HFFc6 (cell line): Measurements from ENCODE around the gene SPRY2. TPM values are rescaled to one million over a fixed set of nuclear protein-coding genes. Genes with fewer than 3 reads are reported as not detected.

Experiments used
- DNase-seq: peaks from one replicate; pipeline ENCODE4 v3.0.0-alpha.2; 2018
- H3K27ac Mint-ChIP-seq: 2 replicates; pipeline ENCODE4 v1.8.0; 2020; ENCODE audit warnings: mild to moderate bottlenecking, mixed read lengths
- H3K27me3 Mint-ChIP-seq: 2 replicates; pipeline ENCODE4 v1.8.0; 2021; ENCODE audit warnings: mild to moderate bottlenecking, moderate library complexity, mixed read lengths; ENCODE audit not compliant: insufficient read depth
- H3K36me3 Mint-ChIP-seq: 2 replicates; pipeline ENCODE4 v1.8.0; 2021; ENCODE audit warnings: low read depth, mixed read lengths
- H3K4me1 Mint-ChIP-seq: 2 replicates; pipeline ENCODE4 v1.8.0; 2020; ENCODE audit warnings: low read depth, mixed read lengths
- H3K4me3 Mint-ChIP-seq: 2 replicates; pipeline ENCODE4 v1.8.0; 2020; ENCODE audit warnings: mild to moderate bottlenecking, moderate library complexity, mixed read lengths
- H3K9me3 Mint-ChIP-seq: 2 replicates; pipeline ENCODE4 v1.8.0; 2020; ENCODE audit warnings: mild to moderate bottlenecking, mixed read lengths
- long read RNA-seq: library from polyadenylated mRNA; unstranded; transcript quantifications from one replicate; pipeline ENCODE4 v2.0.0, GENCODE V29; 2019
- total RNA-seq, 6 experiments: library from RNA; stranded (reverse); fragmentation: NEBNext Ultra II Directional; extraction: Animal tissue kit (Norgen Biotek cat#: 25700); gene quantifications; 2 replicates in 1 of 6; 3 replicates in 5 of 6; pipeline ENCODE4 v1.2.3, GENCODE V29; 2021
- TF ChIP-seq, protein P1 (sequence below): fragments of 200-600 bp; sonication (generic); IDR thresholded peaks from 2 replicates; pipeline ENCODE4 v1.5.0; 2021; ENCODE audit warnings: antibody characterized with exemption, mild to moderate bottlenecking

Gene SPRY2, protein sequence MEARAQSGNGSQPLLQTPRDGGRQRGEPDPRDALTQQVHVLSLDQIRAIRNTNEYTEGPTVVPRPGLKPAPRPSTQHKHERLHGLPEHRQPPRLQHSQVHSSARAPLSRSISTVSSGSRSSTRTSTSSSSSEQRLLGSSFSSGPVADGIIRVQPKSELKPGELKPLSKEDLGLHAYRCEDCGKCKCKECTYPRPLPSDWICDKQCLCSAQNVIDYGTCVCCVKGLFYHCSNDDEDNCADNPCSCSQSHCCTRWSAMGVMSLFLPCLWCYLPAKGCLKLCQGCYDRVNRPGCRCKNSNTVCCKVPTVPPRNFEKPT
- 10 to 100 TPM; 33.9 to 42.5 (median 41.5) TPM for total RNA-seq
- long read RNA-seq, transcript SPRY2-201 (2 exons, 2,708 nt), result major isoform, 5 of 15 reads
- long read RNA-seq, partial matches to known transcripts, result 6 of 15 reads
- long read RNA-seq, other reads (novel, unspliced or antisense), result 2 of 15 reads

DNA sequence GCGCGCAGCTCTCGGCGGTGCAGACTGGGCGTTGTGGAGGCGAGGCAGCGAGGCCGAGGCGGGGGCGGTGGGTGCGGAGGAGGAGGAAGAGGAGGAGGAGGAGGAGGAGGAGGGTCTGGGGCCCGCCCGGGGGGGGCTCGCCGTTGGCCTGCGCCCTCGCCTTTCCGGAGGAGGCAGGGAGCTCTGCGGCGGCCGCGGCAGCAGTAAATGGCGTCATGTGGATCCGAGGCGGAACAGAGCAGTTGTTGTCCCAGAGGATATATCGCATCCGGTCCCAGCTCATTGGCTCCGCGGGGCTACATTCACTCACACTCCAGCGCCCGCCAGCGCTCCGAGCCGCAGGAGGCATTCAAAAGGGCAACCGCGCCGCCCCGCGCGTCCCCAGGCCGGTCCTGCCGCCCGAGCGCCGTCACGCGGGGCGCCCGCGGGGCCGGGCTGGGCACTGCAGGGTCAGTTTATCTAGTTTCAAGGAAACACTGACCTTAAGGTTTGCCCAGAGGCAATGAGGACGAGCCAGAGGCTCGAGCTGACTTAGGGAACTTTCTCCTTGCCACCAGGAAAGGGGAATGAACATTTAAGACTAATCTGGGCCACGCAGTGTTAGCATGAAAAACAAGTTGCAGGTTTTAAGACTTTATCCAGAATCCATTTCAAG lies at the start of gene SPRY2:
Gene SPRY2 (minus strand): TSS at position 26 of the 655 bp plus-strand sequence. CDS start 3,421 bp downstream, outside the sequence.
- Mint-ChIP-seq H3K4me1 (peaks cover 37% of the 10 kb centered on the region), H3K27ac (no peak within 1 kb of the TSS; the same call in 1 of the 2 replicates), H3K4me3 (no peak within 1 kb of the TSS; the same call in 1 of the 2 replicates), H3K27me3 (peaks cover 7% of the 10 kb centered on the region), H3K36me3 (peaks cover 4% of the 10 kb centered on the region), H3K9me3 (no peaks in the 10 kb centered on the region)
- peak; percentile 97 for DNase-seq
- TF ChIP-seq, protein P1, sequence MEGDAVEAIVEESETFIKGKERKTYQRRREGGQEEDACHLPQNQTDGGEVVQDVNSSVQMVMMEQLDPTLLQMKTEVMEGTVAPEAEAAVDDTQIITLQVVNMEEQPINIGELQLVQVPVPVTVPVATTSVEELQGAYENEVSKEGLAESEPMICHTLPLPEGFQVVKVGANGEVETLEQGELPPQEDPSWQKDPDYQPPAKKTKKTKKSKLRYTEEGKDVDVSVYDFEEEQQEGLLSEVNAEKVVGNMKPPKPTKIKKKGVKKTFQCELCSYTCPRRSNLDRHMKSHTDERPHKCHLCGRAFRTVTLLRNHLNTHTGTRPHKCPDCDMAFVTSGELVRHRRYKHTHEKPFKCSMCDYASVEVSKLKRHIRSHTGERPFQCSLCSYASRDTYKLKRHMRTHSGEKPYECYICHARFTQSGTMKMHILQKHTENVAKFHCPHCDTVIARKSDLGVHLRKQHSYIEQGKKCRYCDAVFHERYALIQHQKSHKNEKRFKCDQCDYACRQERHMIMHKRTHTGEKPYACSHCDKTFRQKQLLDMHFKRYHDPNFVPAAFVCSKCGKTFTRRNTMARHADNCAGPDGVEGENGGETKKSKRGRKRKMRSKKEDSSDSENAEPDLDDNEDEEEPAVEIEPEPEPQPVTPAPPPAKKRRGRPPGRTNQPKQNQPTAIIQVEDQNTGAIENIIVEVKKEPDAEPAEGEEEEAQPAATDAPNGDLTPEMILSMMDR, result peak; percentile 34

DNA sequence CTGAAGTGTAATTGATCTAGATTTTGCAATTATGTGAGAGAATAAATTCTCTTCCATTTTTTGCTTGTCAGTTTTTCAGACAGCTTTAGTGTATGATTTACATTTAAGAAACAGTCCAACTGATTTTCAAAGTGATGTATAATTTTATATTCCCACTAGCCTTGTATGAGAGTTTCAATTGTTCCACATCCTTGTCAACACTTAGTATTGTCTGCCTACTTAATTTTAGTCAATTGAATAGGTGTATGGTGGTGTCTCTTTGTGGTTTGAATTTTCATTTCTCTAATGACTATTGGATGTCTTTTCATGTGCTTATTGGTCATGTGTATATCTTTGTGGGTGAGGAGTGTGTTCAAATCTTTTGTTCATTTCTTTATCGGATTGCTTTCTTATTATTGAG lies 49.4 kb upstream of the SPRY2 start:
- Mint-ChIP-seq H3K4me1 (no peaks in the 10 kb centered on the region), H3K27me3 (no peaks in the 10 kb centered on the region; the same call in 1 of the 2 replicates), H3K9me3 (no peaks in the 10 kb centered on the region; the same call in 1 of the 2 replicates), H3K27ac (no peak overlapping the region), H3K36me3 (no peaks in the 10 kb centered on the region), H3K4me3 (no peak overlapping the region)
- TF ChIP-seq, protein P1, result no peak
- DNase-seq, result no peak

DNA sequence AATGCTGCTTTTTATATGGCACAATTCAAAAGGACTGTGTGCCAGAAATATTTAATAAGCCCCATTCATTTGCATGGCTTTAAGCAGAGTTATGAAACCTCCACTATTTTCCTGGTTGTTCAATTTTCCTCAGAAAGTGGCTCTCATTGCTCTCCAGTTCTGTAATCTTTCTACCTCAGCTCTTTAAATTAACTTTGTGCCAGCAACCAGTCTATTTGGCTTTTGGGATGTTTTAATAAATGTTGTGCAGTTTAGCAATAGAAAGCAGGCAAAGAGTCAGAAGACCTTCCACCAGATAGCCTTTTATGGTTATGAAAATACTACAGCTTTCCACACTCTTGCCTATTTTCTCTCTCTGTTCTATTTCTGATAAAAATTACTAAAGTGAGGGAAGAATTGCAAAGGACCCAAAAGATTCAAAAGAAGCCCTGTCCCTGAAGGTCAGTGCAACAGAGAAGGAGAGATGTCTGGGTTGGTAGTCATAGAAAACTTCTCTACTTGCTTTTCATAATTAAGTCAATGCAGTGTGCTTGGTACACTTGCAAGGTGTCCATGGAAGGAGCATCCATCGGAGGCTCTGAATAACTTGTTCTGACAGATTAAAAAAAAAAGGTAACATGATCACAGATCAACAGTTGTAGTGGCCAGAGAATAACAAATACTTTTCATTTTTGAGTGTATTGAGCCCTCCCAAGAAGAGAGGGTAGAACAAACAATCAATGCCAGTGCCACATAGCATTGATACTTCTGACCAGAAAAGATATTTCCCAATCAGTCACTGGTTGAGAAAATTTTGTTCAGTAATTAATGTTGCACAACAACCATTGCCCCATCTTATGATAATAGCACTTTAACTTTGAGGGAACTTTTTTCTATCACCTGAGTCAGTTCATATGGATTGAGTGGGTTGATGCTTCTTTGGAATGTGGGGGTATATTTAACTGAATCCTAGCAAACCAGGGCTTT lies 48.4 kb upstream of the SPRY2 start:
- H3K4me1 Mint-ChIP-seq, result no peaks in the 10 kb centered on the region
- TF ChIP-seq, protein P1, result no peak
- no peaks in the 10 kb centered on the region; the same call in 1 of the 2 replicates for H3K9me3 Mint-ChIP-seq
- H3K4me3 Mint-ChIP-seq, result no peak overlapping the region
- no peaks in the 10 kb centered on the region for H3K36me3 Mint-ChIP-seq
- H3K27me3 Mint-ChIP-seq, result no peaks in the 10 kb centered on the region; the same call in none of the 2 replicates
- no peak for DNase-seq
- no peak overlapping the region for H3K27ac Mint-ChIP-seq

DNA sequence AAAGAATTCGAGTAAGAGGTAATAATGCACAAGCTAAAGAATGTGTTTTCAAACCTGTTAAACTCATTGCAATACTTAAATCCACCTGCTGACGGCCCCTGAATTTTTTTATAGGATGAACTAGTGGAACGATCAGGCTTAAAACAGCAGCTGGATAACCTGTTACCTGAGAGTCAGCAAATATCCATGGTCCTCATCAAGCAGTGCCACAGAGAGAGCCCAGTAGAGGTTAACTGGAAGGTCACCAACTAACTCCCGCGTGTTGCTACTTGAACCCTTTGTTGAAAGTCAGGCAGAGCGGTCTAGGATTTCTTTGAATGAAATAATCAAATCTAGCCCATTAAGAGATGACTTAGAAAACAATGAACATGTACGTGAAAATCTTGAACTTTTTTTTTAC lies 47.6 kb upstream of the SPRY2 start:
- Mint-ChIP-seq H3K4me3 (no peak overlapping the region), H3K27ac (no peak overlapping the region), H3K9me3 (no peaks in the 10 kb centered on the region), H3K36me3 (no peaks in the 10 kb centered on the region), H3K27me3 (no peaks in the 10 kb centered on the region; the same call in none of the 2 replicates), H3K4me1 (no peaks in the 10 kb centered on the region)
- no peak for DNase-seq
- TF ChIP-seq, protein P1, result peak; percentile 3; the same call in 1 of the 2 replicates

DNA sequence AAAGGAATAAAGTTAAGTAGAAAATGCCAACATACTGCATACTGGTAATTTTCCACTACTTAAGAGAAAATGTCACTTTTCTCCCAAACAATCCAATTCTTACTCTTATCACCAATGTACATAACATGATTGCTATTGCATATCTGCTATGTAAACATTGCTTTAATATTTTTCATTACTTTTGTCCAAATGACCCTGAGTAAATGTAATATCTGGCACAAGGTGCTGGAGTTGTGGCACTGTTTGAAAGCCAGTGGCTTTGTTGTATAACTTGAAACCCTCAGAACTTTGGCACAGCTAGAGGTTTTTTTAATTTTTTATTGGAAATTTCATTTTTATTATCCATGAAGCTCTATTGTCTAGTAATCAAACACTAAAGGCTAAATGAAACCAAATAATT lies 45.7 kb upstream of the SPRY2 start:
- Mint-ChIP-seq H3K4me3 (no peak overlapping the region), H3K36me3 (no peaks in the 10 kb centered on the region), H3K27ac (no peak overlapping the region), H3K9me3 (no peaks in the 10 kb centered on the region), H3K4me1 (no peaks in the 10 kb centered on the region), H3K27me3 (peaks cover 4% of the 10 kb centered on the region)
- TF ChIP-seq, protein P1, result no peak
- no peak for DNase-seq
